ENCODE measurements around the gene PLEKHM3. TPM values are rescaled to one million over a fixed set of nuclear protein-coding genes. Genes with fewer than 3 reads are reported as not detected.

PLEKHM3 gene
- total and polyA plus RNA-seq, 2 donors (not counting 1 experiment from before 2014, with no cell fraction given): 5.3 to 20.1 TPM

DNA sequence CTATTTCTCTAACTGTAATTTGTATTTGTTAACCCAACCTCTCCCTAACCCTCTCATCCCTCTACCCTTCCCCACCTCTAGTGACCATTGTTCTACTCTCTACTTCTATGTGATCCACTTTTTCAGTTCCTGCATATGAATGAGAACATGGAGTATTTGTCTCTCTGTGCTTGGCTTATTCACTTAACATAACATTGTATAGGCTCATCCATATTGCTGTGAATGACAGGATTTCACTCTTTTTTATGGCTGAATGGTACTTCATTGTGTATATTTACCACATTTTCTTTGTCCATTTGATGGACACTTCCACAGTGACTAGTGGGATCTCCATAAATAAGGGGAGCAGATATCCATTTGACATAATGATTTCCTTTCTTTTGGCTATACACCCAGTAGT, 103.7 kb downstream of the PLEKHM3 start:
- H3K27me3 ChIP-seq (ENCODE audit: control insufficient read depth, insufficient read depth, low read length): no peaks in the 10 kb centered on the region
- no peaks in the 10 kb centered on the region for H3K9me3 ChIP-seq (ENCODE audit: control insufficient read depth, insufficient read depth, low read depth, low read length)
- no peaks in the 10 kb centered on the region for H3K79me2 ChIP-seq (ENCODE audit: control insufficient read depth, insufficient read depth, low read length)
- DNase-seq (ENCODE audit: low read depth in 2 of 2): no peak
- TF ChIP-seq, protein P1, sequence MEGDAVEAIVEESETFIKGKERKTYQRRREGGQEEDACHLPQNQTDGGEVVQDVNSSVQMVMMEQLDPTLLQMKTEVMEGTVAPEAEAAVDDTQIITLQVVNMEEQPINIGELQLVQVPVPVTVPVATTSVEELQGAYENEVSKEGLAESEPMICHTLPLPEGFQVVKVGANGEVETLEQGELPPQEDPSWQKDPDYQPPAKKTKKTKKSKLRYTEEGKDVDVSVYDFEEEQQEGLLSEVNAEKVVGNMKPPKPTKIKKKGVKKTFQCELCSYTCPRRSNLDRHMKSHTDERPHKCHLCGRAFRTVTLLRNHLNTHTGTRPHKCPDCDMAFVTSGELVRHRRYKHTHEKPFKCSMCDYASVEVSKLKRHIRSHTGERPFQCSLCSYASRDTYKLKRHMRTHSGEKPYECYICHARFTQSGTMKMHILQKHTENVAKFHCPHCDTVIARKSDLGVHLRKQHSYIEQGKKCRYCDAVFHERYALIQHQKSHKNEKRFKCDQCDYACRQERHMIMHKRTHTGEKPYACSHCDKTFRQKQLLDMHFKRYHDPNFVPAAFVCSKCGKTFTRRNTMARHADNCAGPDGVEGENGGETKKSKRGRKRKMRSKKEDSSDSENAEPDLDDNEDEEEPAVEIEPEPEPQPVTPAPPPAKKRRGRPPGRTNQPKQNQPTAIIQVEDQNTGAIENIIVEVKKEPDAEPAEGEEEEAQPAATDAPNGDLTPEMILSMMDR (conservative IDR thresholded peaks at IDR 0.05 in 1 of 2, IDR thresholded peaks at IDR 0.05 in 1 of 2; ENCODE audit: low read depth in 1 of 2, low read length in 2 of 2): no peak
- TF ChIP-seq EZH2 (IDR thresholded peaks at IDR 0.05; ENCODE audit: low read length, missing control alignments): no peak
- no peak overlapping the region for H3K4me2 ChIP-seq (ENCODE audit: extremely low read depth, insufficient read depth, low read length)
- no peak overlapping the region for H3K27ac ChIP-seq (ENCODE audit: insufficient read depth, low read length)
- H3K4me1 ChIP-seq (ENCODE audit: control insufficient read depth, extremely low read depth, insufficient read depth, low read length): peaks cover 5% of the 10 kb centered on the region
- no peak overlapping the region for H3K4me3 ChIP-seq (replicated peaks in 1 of 4; ENCODE audit: control extremely low read depth in 1 of 4, insufficient read depth in 1 of 4, low read depth in 3 of 4, low read length in 4 of 4)
- no peak overlapping the region for H2AFZ ChIP-seq (ENCODE audit: low read length)
- no peaks in the 10 kb centered on the region for H4K20me1 ChIP-seq (ENCODE audit: control insufficient read depth, extremely low read depth, insufficient read depth, low read length)
- no peaks in the 10 kb centered on the region for H3K36me3 ChIP-seq (ENCODE audit: control insufficient read depth, insufficient read depth, low read length)
- no peak overlapping the region for H3K9ac ChIP-seq (ENCODE audit: insufficient read depth, low read length)

DNA sequence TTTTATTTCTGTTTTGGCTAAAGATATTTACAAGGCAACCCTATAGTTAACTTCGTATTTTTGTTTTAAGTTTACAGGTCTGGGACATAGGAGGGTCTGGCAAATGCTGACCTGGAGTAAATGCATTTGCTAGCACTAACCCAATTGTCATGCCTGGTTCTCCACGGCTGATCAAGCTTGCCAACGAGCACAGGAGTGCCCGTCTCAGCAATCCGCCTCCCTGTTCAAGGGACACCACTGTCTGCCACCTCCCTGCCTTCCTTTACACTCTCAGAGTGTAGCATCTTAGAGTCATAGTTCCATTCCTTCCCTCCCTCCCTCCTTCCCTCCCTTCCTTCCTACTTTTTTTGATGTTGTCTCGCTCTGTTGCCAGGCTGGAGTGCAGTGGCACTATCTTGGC, 104.6 kb downstream of the PLEKHM3 start:
- DNase-seq (ENCODE audit: low read depth in 2 of 2): no peak
- H3K9ac ChIP-seq (ENCODE audit: insufficient read depth, low read length): no peak overlapping the region
- TF ChIP-seq, protein P1 (conservative IDR thresholded peaks at IDR 0.05 in 1 of 2, IDR thresholded peaks at IDR 0.05 in 1 of 2; ENCODE audit: low read depth in 1 of 2, low read length in 2 of 2): no peak
- no peak for TF ChIP-seq EZH2 (IDR thresholded peaks at IDR 0.05; ENCODE audit: low read length, missing control alignments)
- H3K4me3 ChIP-seq (replicated peaks in 1 of 4; ENCODE audit: control extremely low read depth in 1 of 4, insufficient read depth in 1 of 4, low read depth in 3 of 4, low read length in 4 of 4): no peak overlapping the region
- H4K20me1 ChIP-seq (ENCODE audit: control insufficient read depth, extremely low read depth, insufficient read depth, low read length): no peaks in the 10 kb centered on the region
- H3K79me2 ChIP-seq (ENCODE audit: control insufficient read depth, insufficient read depth, low read length): no peaks in the 10 kb centered on the region
- H3K9me3 ChIP-seq (ENCODE audit: control insufficient read depth, insufficient read depth, low read depth, low read length): no peaks in the 10 kb centered on the region
- H3K36me3 ChIP-seq (ENCODE audit: control insufficient read depth, insufficient read depth, low read length): no peaks in the 10 kb centered on the region
- peaks cover 2% of the 10 kb centered on the region for H3K4me1 ChIP-seq (ENCODE audit: control insufficient read depth, extremely low read depth, insufficient read depth, low read length)
- no peak overlapping the region for H2AFZ ChIP-seq (ENCODE audit: low read length)
- no peaks in the 10 kb centered on the region for H3K27me3 ChIP-seq (ENCODE audit: control insufficient read depth, insufficient read depth, low read length)
- H3K4me2 ChIP-seq (ENCODE audit: extremely low read depth, insufficient read depth, low read length): no peak overlapping the region
- H3K27ac ChIP-seq (ENCODE audit: insufficient read depth, low read length): no peak overlapping the region

DNA sequence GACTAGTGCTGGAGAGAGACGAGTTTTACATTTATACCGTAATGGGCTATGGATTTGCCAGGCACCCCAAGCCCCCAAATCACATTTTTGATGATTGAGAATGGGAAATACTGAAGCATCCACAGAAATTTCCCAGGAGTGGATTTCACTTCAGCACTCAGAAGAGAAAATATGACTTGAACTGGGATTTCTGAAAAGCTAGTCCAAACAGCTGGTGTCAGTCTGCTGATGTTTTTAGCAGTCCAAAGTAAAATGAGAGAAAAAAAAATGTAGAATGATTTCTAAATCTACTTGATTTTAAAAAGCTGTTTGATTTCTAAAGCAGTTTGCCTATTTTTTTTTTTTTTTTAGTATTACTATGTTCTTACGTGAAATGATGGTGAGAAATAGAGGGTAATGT, 105.0 kb downstream of the PLEKHM3 start:
- Histone ChIP-seq H3K27ac (ENCODE audit: insufficient read depth, low read length) (no peak overlapping the region), H3K9ac (ENCODE audit: insufficient read depth, low read length) (no peak overlapping the region), H3K4me3 (replicated peaks in 1 of 4; ENCODE audit: control extremely low read depth in 1 of 4, insufficient read depth in 1 of 4, low read depth in 3 of 4, low read length in 4 of 4) (no peak overlapping the region), H3K4me2 (ENCODE audit: extremely low read depth, insufficient read depth, low read length) (no peak overlapping the region), H3K4me1 (ENCODE audit: control insufficient read depth, extremely low read depth, insufficient read depth, low read length) (no peaks in the 10 kb centered on the region), H3K36me3 (ENCODE audit: control insufficient read depth, insufficient read depth, low read length) (no peaks in the 10 kb centered on the region), H4K20me1 (ENCODE audit: control insufficient read depth, extremely low read depth, insufficient read depth, low read length) (no peaks in the 10 kb centered on the region), H3K27me3 (ENCODE audit: control insufficient read depth, insufficient read depth, low read length) (no peaks in the 10 kb centered on the region), H2AFZ (ENCODE audit: low read length) (no peak overlapping the region), H3K9me3 (ENCODE audit: control insufficient read depth, insufficient read depth, low read depth, low read length) (no peaks in the 10 kb centered on the region), H3K79me2 (ENCODE audit: control insufficient read depth, insufficient read depth, low read length) (no peaks in the 10 kb centered on the region)
- peak in 1 of 2 donors; percentile 7 for DNase-seq (ENCODE audit: low read depth in 2 of 2)
- TF ChIP-seq, protein P1 (conservative IDR thresholded peaks at IDR 0.05 in 1 of 2, IDR thresholded peaks at IDR 0.05 in 1 of 2; ENCODE audit: low read depth in 1 of 2, low read length in 2 of 2): no peak
- no peak for TF ChIP-seq EZH2 (IDR thresholded peaks at IDR 0.05; ENCODE audit: low read length, missing control alignments)

Data from fibroblast of lung (primary cell).